NCI-H345 (cell line): ENCODE measurements around the gene FOXM1.

Experiments
- DNase-seq: peaks from one replicate; lab custom pipeline; 2025; lab: John Stamatoyannopoulos, UW

FOXM1 gene

GRCh38 chr12:2877047-2877952 lies at the start of gene FOXM1, which contains the start of gene RHNO1:
Gene FOXM1, minus strand, starts transcription at chr12:2877174. Its CDS starts 2,696 bp downstream, at chr12:2874478.
Gene RHNO1, plus strand, starts transcription at chr12:2877223. Its CDS starts 8,144 bp downstream, at chr12:2885367.
- peak; percentile 90 for DNase-seq

GRCh38 chr12:2925322-2925995 lies 48.5 kb upstream of the FOXM1 start:
- no peak for DNase-seq

- no peak for DNase-seq
These were observed 47.0 kb upstream of the FOXM1 start for GRCh38 chr12:2924019-2924418.

- DNase-seq, result no peak
These were observed 46.1 kb upstream of the FOXM1 start for GRCh38 chr12:2923057-2923456.

GRCh38 chr12:2922329-2922728 lies 45.4 kb upstream of the FOXM1 start:
- DNase-seq, result no peak

GRCh38 chr12:2919249-2919648 lies 42.3 kb upstream of the FOXM1 start:
- no peak for DNase-seq

- DNase-seq, result no peak
These were observed 35.2 kb upstream of the FOXM1 start for GRCh38 chr12:2912216-2912575.

- no peak for DNase-seq
These were observed 27.3 kb upstream of the FOXM1 start for GRCh38 chr12:2904260-2904659.

- DNase-seq, result peak; percentile 59
These were observed 25.4 kb upstream of the FOXM1 start for GRCh38 chr12:2902272-2902880.

- DNase-seq, result no peak
These were observed 23.7 kb upstream of the FOXM1 start for GRCh38 chr12:2900642-2901041.

- DNase-seq, result no peak
These were observed 20.4 kb upstream of the FOXM1 start for GRCh38 chr12:2897418-2897817.

GRCh38 chr12:2895511-2895910 lies 18.5 kb upstream of the FOXM1 start:
- DNase-seq, result no peak

- no peak for DNase-seq
These were observed 18.1 kb upstream of the FOXM1 start for GRCh38 chr12:2895051-2895451.

GRCh38 chr12:2893007-2893406 lies 16.0 kb upstream of the FOXM1 start:
- DNase-seq, result no peak

GRCh38 chr12:2892246-2892645 lies 15.3 kb upstream of the FOXM1 start:
- DNase-seq, result no peak

- peak; percentile 59 for DNase-seq
These were observed 14.5 kb upstream of the FOXM1 start for GRCh38 chr12:2891240-2892053.

GRCh38 chr12:2890388-2891239 lies 13.6 kb upstream of the FOXM1 start, which contains the start of gene TULP3:
Gene TULP3, plus strand, starts transcription at chr12:2890891. Its CDS starts 57 bp downstream, at chr12:2890948.
- DNase-seq, result peak; percentile 98

- no peak for DNase-seq
These were observed 13.0 kb upstream of the FOXM1 start for GRCh38 chr12:2890001-2890387.

GRCh38 chr12:2886768-2887450 lies 9.9 kb upstream of the FOXM1 start:
- no peak for DNase-seq

- no peak for DNase-seq
These were observed 7.8 kb upstream of the FOXM1 start for GRCh38 chr12:2884810-2885209.
